ENCODE data around the gene GNB1L.

GNB1L gene

GRCh38 chr22:19760058-19760950 lies 94.4 kb downstream of the GNB1L start, which contains the start of gene TBX1:
Gene TBX1, plus strand, starts transcription at chr22:19760778. Its CDS starts 66 bp downstream, at chr22:19760844.
- no peak for DNase-seq (ENCODE audit: low read depth in 2 of 2)
- TF ChIP-seq, protein P1, sequence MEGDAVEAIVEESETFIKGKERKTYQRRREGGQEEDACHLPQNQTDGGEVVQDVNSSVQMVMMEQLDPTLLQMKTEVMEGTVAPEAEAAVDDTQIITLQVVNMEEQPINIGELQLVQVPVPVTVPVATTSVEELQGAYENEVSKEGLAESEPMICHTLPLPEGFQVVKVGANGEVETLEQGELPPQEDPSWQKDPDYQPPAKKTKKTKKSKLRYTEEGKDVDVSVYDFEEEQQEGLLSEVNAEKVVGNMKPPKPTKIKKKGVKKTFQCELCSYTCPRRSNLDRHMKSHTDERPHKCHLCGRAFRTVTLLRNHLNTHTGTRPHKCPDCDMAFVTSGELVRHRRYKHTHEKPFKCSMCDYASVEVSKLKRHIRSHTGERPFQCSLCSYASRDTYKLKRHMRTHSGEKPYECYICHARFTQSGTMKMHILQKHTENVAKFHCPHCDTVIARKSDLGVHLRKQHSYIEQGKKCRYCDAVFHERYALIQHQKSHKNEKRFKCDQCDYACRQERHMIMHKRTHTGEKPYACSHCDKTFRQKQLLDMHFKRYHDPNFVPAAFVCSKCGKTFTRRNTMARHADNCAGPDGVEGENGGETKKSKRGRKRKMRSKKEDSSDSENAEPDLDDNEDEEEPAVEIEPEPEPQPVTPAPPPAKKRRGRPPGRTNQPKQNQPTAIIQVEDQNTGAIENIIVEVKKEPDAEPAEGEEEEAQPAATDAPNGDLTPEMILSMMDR (IDR thresholded peaks at IDR 0.05; ENCODE audit: low read depth, low read length): no peak
- H3K4me3 ChIP-seq (replicated peaks in 1 of 2; ENCODE audit: low read depth in 2 of 2, low read length in 2 of 2): no peak within 1 kb of the TSS

DNA sequence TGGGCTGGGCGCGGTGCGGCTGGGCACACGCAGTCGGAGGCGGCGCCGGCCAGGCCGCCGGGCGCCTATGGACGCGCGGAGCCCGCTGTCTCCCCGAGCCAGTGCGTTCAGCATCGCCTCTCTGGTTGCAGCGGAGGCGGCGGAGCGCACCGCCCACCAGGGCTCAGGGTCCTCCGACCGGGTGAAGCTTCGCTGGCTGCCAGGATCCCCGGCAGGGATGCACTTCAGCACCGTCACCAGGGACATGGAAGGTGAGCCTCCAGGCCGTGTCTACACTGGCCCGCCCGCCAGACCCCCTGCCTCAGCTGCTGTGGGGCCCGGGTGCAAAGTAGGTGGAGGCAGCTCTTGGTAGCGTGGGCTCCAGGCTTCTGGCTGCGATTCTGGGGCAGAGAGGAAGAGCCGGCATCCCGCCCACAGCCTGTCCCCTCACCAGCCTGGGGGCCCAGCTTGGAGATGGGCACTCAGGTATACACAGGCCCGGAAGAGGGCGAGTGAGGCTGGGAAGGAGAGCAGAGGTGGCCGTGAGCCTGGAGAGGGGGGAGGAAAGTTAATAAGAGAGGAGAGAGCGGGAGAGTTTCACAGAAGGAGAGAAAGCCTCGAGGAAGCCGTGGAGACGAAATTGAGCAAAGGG lies 95.1 kb downstream of the GNB1L start:
- no peak for DNase-seq (ENCODE audit: low read depth in 2 of 2)
- no peak overlapping the region for H3K4me3 ChIP-seq (replicated peaks in 1 of 2; ENCODE audit: low read depth in 2 of 2, low read length in 2 of 2)
- TF ChIP-seq, protein P1 (IDR thresholded peaks at IDR 0.05; ENCODE audit: low read depth, low read length): no peak

DNA sequence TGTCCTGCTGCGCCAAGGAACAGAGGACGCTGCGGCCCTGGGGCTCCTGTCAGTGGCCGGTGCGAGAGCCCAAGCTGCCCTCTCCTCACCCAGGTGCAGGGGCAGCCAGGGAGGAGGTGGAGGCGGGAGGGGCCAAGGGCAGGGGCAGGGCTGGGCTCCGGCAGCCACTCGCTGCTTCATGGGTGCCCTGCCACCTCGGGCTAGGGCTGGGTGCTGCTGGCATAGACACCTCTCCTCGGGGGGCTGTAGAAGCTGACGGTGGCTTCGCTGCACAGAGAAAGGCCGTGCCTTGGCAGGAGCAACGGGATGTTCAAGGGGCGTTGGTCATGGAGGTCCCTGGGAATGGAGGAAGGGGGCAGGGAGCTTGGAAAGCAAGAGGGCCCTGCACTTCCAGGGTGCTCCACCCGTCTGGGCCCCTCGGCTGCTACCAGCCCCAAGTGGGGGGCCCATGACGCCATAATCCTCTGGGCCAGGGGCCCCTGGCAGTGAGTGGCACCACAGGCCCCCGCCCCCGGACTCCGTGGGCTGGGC lies 95.7 kb downstream of the GNB1L start:
- no peak overlapping the region for H3K4me3 ChIP-seq (replicated peaks in 1 of 2; ENCODE audit: low read depth in 2 of 2, low read length in 2 of 2)
- DNase-seq (ENCODE audit: low read depth in 2 of 2): no peak
- TF ChIP-seq, protein P1 (IDR thresholded peaks at IDR 0.05; ENCODE audit: low read depth, low read length): no peak

DNA sequence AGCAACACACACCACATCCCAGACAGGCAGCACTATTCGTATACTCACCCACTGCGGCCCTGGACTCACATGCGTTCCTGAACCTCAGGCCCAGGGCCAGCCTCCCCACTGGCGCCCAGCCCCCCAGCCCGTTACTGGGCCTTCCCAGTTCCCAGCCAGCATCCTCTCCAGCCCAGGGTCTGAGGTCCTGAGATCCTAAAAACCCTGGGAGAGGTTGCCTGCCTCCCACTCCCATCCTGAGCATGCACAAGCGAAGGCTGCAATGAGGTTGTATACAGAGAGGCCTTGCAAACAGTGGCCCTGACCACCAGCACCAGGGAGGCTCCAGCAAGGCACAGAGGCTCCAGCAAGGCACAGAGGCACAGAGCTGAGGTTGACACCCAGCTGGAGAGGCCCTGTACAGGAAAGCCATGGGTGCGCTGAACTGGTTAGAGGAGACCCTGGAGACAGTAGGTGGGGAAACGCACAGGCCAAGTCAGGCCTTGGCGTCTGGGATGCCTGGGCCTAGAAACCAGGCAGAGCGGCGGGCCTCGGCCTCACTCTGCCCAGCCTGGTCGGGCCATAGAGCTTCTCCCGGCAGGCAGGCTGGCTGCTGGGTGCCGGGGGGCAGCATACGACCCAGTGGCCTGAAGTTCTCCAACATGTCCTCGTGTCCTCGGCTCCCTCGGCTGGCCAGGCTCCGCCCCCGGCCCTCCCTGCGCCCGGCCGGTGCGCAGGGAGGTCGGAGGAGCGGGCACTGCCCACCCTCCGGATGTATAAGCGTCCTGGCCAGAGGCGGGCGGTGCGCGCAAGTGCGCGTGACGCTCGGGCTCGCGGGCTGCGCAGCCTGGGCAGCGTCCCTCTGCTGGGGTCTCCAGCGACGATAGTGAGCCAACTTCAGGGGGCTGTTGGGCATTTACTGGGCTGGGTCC lies 96.4 kb downstream of the GNB1L start:
- no peak for DNase-seq (ENCODE audit: low read depth in 2 of 2)
- H3K4me3 ChIP-seq (replicated peaks in 1 of 2; ENCODE audit: low read depth in 2 of 2, low read length in 2 of 2): no peak overlapping the region
- TF ChIP-seq, protein P1 (IDR thresholded peaks at IDR 0.05; ENCODE audit: low read depth, low read length): no peak

DNA sequence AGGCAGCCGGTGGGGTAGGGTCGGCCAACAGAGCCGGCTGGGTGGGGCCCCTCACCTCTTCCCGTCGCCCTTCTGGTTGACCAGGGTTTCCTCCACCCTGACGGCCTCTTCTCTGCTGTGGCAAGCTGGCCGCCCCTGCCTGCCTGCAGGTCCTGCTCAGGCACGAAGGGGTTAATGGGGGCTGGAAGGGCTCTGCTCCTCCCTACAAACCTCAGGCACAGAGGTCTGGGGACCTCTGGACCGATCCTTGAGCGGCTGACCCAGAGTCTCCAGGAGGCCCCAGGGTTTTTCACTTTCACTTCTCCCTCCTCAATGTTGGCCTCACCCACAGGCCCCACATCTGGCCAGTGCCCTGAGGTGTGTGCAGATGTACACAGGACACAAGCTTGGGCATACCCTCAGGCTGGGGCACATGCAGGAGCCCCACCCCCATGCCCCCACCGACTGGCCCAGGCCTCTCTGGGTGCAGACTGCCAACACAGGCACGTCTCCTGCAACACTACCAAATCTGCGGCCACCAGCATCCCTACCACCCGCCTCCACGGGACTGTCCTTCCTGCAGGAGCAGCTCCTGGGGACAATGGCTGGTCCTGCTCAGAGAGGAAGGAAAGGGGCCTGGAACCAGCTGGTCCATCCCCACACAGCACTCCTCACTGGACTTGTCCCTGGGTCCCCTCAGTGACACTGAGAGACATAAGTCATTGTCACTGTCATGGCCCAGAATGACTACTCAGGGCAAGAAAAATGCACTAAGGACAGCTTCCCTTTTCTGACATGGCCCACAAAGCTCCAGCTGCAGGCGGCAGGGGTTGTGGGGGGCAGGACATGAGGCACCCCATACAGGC lies 97.3 kb downstream of the GNB1L start:
- TF ChIP-seq, protein P1 (IDR thresholded peaks at IDR 0.05; ENCODE audit: low read depth, low read length): no peak
- no peak overlapping the region for H3K4me3 ChIP-seq (replicated peaks in 1 of 2; ENCODE audit: low read depth in 2 of 2, low read length in 2 of 2)

More for the DNA sequence above, 97.3 kb downstream of the GNB1L start:
- DNase-seq (ENCODE audit: low read depth in 2 of 2): no peak

Data from cardiac fibroblast (primary cell).